ENCODE data around the gene ANO4.
"Not testable (repeated sequence)": the region's sequence is repeated elsewhere in the genome, so short reads cannot be mapped to it uniquely, and the experiment has no call there.

The ANO4 gene

DNA sequence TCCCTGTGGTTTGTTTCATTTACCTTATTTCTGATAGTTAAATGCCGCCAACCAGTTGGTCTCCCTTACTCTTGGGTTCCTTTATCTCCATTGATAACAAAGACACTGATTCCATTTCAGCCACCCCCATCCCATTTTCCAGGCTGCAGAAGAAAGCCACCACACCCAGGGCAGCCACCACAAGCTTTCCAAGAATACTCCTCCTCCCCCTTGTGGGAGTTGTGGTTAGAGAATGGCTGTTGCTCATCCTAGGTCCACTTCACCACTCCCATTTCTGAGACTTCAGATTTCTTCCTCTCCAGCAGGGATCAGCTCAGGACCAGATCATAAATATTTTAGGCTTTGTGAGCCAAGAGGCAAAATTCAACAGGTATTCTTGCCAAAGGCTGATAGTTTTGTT is 73.9 kb downstream of the ANO4 start:
- DNase-seq (ENCODE audit: low read depth in 2 of 3, low spot score in 2 of 3), result no peak

DNA sequence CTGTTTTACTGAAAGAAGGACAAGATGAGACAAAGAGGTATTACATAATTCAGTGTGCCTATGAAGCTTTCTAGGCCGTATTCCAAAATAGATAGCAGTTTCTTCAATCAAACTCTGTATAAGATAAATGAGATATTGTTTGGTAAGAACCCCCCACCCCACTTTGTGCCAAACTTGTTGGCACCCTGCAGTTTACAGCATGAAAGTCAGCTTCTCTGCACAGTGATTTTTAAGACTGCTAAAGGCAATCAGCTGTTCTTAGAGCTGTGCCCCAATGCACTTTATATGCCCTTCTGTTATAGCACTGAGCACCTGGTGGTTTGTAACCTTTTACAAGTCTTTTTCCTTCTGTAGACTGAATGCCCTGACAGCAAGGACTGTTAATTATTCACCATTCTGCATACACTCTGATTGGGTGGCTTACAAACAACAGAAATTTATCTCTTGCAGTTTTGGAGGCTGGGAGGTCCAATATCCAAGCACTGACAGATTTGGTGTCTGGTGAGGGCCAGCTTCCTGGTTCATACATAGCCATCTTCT is 76.7 kb downstream of the ANO4 start:
- no peak for DNase-seq (ENCODE audit: low read depth in 2 of 3, low spot score in 2 of 3)

DNA sequence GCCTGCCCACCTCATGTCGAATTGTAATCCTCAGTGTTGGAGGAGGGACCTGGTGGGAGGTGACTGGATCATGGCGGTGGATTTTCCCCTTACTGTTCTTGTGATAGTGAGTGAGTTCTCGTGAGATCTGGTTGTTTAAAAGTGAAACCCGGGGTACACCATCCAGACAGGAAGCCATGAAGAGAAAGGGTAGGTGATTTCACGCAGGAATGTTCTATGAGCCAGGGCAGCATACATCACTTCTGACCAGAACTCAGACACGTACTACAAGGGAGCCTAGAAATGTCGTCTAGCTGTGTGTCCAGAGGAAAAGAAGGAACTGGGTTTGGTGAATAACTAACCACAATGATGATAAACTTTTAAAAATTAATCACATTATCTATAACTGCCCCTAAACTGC is 80.6 kb downstream of the ANO4 start:
- no peak for DNase-seq (ENCODE audit: low read depth in 2 of 3, low spot score in 2 of 3)

DNA sequence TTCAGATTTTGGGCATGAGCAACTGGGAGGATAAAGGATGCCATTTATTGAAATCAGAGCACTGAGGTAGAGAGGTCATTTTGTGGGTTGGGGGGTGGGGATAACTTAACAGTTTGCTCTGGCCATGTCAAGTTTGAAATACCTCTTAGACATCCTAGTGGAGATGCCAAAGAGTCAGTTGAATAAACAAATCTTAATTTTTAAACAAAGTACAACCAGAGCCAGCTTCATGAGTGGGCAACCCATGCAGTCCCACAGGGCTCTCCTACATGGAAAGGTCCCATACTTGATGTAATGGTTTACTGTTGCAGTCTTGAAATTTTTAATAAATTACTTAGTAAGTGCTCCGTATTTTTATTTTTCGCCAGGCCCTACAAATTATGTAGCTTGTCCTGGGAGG is 81.2 kb downstream of the ANO4 start:
- DNase-seq (ENCODE audit: low read depth in 2 of 3, low spot score in 2 of 3), result no peak

DNA sequence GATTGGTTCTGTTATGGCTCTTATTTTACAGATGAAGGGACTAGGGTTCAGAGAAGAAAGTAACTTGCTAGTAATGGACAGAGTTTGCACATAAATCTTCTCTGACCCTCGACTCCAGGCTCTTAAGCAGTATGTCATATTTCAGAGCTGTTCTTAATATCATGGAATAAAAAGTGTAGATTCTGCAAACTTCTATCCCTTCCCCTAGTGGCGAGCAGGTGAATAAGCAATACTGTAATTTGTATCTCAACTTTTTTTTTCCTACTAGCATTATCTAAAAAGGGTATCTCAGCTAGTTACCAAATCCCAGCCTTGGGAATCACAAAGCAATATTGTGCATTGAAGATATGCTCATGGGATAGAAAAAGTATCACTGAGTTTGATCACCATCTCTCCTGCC is 83.2 kb downstream of the ANO4 start:
- DNase-seq (ENCODE audit: low read depth in 2 of 3, low spot score in 2 of 3), result no peak

DNA sequence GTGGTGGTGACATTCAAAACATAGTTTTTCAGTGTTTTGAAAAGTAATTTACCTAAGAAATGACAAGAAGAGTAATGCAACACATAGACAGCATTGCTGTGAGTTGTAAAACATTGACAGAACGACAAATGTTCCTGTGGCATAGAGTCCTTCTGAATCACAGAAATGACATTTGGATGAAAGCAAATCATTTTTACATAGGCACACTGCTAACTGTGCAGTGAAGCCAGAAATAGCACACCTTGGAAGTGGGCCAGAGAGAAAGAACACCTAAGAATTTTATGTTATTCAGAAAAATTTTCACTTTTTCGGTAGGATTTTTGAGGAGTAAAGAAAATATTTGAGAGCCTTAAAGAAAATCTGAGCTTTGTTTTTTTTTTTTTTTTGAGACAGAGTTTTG is 100.6 kb downstream of the ANO4 start:
- no peak for DNase-seq (ENCODE audit: low read depth in 2 of 3, low spot score in 2 of 3)

- no peak for DNase-seq (ENCODE audit: low read depth in 2 of 3, low spot score in 2 of 3)
These were observed 101.6 kb downstream of the ANO4 start for GRCh38 chr12:100896192-100896591.

- no peak for DNase-seq (ENCODE audit: low read depth in 2 of 3, low spot score in 2 of 3)
These were observed 102.7 kb downstream of the ANO4 start for GRCh38 chr12:100897240-100897639.

DNA sequence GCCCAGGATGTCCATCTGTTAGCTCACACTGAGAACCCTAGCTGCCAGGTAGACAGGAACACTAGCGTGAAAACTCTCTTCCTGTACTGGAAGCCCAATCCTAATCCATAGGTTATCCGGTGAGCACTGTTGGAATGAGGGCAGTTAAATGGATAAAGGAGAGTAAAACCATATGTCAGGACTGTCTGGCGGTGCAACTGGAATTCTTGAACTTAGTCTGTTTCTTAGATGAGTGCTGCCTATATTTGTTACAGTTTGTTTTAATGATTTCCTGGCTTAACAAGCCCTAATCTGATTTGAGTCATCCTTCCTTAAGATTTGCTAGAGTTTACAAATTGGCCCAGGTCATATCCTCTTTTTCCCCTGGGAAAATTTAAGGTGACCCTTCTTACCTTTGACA is 104.7 kb downstream of the ANO4 start:
- DNase-seq (ENCODE audit: low read depth in 2 of 3, low spot score in 2 of 3), result no peak

DNA sequence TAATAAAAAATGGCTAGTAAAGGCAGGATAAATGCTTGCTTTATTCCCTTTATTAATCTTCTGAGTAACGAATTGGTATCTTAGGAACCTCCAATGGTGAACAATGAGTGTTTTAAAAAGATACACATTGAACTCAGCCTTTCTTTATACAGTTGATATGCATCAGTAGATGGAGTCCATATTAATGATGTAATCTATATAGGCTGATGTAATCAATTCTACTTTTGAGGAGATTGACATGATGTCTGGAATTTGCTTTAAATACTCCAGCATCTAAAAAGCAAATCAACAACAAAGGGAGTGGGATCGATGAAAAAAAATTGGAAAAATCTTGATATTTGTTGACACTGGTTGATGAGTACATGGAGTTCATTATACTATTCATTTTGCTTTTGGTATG is 106.2 kb downstream of the ANO4 start:
- DNase-seq (ENCODE audit: low read depth in 2 of 3, low spot score in 2 of 3), result no peak

- no peak for DNase-seq (ENCODE audit: low read depth in 2 of 3, low spot score in 2 of 3)
These were observed 106.7 kb downstream of the ANO4 start for GRCh38 chr12:100901266-100901665.

GRCh38 chr12:100904270-100904669 is 109.7 kb downstream of the ANO4 start:
- DNase-seq (ENCODE audit: low read depth in 2 of 3, low spot score in 2 of 3), result no peak

- DNase-seq (ENCODE audit: low read depth in 2 of 3, low spot score in 2 of 3), result no peak
These were observed 113.9 kb downstream of the ANO4 start for GRCh38 chr12:100908501-100908900.

GRCh38 chr12:100913872-100914592 is 119.5 kb downstream of the ANO4 start:
- DNase-seq (ENCODE audit: low read depth in 2 of 3, low spot score in 2 of 3), result no peak

- DNase-seq (ENCODE audit: low read depth in 2 of 3, low spot score in 2 of 3), result no peak
These were observed 124.5 kb downstream of the ANO4 start for GRCh38 chr12:100919116-100919515.

DNA sequence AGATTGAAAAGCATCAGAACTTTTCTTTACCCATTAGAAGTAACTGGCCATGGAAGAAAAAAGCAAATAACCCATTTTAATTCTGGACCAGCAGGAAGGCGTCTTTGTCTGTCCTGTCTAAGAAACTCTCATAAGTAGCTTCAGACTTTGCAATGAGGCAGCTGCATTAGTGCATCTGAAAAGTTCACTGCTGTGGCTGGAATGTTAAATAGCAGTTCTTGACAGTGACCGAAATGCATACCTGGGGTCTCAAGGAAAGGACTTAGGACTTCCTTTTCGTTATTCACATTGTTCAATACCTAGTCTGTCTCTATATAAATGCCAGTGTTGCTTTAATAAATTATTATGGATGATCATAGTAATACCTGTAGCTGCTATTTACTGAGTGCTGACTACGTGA is 125.9 kb downstream of the ANO4 start:
- no peak for DNase-seq (ENCODE audit: low read depth in 2 of 3, low spot score in 2 of 3)

- DNase-seq (ENCODE audit: low read depth in 2 of 3, low spot score in 2 of 3), result no peak
These were observed 132.2 kb downstream of the ANO4 start for GRCh38 chr12:100926669-100927248.

GRCh38 chr12:100927826-100928225 is 133.2 kb downstream of the ANO4 start:
- DNase-seq (ENCODE audit: low read depth in 2 of 3, low spot score in 2 of 3), result no peak

DNA sequence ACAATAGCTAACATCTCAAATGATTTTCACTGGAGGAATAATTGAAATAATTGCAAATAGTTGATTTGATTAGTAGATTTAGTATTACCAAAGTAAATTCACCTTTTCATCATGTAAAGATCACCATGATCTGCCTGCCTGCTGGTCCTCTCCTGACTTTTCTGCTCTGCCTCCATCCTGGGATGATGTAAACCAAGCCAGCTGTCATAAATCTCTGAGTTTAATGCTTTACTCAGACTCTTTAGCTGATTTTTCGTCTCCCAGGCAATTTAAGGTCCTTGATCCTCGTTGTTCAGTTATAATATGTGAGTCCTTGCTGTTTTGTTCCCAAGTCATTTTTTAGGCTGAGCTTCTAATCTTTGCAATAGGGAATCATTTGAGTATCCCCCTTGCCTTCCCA is 138.0 kb downstream of the ANO4 start:
- DNase-seq (ENCODE audit: low read depth in 2 of 3, low spot score in 2 of 3), result no peak

DNA sequence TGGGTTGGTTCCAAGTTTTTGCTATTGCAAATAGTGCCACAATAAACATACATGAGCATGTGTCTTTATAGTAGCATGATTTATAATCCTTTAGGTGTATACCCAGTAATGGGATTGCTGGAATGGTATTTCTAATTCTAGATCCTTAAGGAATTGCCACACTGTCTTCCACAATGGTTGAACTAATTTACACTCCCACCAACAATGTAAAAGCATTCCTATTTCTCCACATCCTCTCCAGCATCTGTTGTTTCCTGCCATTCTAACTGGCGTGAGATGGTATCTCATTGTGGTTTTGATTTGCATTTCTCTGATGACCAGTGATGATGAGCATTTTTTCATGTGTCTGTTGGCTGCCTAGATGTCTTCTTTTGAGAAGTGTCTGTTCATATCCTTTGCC is 139.0 kb downstream of the ANO4 start:
- DNase-seq (ENCODE audit: low read depth in 2 of 3, low spot score in 2 of 3), result not testable (repeated sequence)

DNA sequence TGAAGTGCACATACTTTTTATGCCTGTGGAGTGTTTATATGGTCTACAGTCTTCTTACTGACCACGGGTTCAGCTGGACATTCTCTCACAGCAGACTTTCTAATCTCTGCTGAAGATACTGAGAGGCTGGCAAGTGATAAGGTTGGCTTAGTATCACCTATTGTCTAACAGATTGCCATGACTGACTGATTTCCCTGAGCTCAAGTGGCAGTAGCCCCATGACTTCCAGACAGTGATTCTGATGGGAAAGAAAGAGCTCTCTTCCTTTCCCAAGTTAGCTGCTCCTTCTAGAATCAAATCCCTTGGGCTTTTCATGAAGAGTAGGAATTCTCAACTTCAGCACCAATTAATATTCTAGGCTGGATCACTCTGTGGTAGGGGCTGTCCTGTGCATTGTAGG is 141.4 kb downstream of the ANO4 start:
- DNase-seq (ENCODE audit: low read depth in 2 of 3, low spot score in 2 of 3), result no peak

- DNase-seq (ENCODE audit: low read depth in 2 of 3, low spot score in 2 of 3), result no peak
These were observed 142.1 kb downstream of the ANO4 start for GRCh38 chr12:100936661-100937060.

GRCh38 chr12:100940503-100940902 is 145.9 kb downstream of the ANO4 start:
- DNase-seq (ENCODE audit: low read depth in 2 of 3, low spot score in 2 of 3), result no peak

All from activated CD8-positive, alpha-beta memory T cell treated with anti-CD3 and anti-CD28 coated beads for 48 hours (primary cell).